Lower leg skin (tissue), 3 donors: Measurements from ENCODE around the gene SPAG8.

Experiments used
- POLR2A ChIP-seq, 2 donors: fragments of 450-650 bp; IDR thresholded peaks; one replicate each; pipeline ENCODE4 v1.6.1; 2016 to 2017; ENCODE audit warnings: antibody characterized with exemption in 2 of 2, mild to moderate bottlenecking in 1 of 2, moderate library complexity in 1 of 2
- TF ChIP-seq, protein P1 (sequence below), 3 donors: fragments of 450-650 bp; IDR thresholded peaks; one replicate each; pipeline ENCODE4 v1.5.1; 2016; ENCODE audit warnings: antibody characterized with exemption in 3 of 3, mild to moderate bottlenecking in 3 of 3, moderate library complexity in 2 of 3

DNA sequence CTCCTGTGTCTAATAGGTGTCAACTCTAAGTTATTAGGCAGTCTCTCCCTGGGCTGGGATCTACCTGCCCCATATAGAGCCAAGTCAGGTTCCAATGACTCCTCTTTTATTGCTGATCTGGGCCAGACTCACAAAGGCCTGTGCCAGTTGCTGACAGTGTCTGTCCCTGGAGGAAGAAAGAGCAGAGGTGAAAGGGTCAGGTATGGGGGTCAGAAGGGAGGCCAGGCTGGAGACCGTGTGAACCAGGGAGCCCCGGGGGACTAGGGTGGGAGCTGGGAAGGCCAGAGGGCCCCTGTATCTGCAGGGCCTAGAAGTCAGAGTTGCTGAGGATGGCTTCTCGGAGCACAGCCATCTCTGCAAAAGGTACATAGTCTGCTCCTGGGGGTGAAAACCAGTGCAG lies 6.3 kb upstream of the SPAG8 start:
- TF ChIP-seq, protein P1, sequence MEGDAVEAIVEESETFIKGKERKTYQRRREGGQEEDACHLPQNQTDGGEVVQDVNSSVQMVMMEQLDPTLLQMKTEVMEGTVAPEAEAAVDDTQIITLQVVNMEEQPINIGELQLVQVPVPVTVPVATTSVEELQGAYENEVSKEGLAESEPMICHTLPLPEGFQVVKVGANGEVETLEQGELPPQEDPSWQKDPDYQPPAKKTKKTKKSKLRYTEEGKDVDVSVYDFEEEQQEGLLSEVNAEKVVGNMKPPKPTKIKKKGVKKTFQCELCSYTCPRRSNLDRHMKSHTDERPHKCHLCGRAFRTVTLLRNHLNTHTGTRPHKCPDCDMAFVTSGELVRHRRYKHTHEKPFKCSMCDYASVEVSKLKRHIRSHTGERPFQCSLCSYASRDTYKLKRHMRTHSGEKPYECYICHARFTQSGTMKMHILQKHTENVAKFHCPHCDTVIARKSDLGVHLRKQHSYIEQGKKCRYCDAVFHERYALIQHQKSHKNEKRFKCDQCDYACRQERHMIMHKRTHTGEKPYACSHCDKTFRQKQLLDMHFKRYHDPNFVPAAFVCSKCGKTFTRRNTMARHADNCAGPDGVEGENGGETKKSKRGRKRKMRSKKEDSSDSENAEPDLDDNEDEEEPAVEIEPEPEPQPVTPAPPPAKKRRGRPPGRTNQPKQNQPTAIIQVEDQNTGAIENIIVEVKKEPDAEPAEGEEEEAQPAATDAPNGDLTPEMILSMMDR (IDR thresholded peaks at IDR 0.05): no peak
- no peak for TF ChIP-seq POLR2A (IDR thresholded peaks at IDR 0.05)
